ENCODE data around the gene TRABD.

Gene TRABD

GRCh38 chr22:50245214-50246072 lies 59.7 kb downstream of the TRABD start:
- peaks cover 19% of the 10 kb centered on the region for H3K36me3 ChIP-seq (ENCODE audit: low read depth)
- peak overlapping the region; percentile 74 for H3K4me3 ChIP-seq (ENCODE audit: severe bottlenecking)
- no peak for TF ChIP-seq CTCF (IDR thresholded peaks at IDR 0.05; ENCODE audit: poor library complexity, severe bottlenecking)
- peak; percentile 37; the same call in 2 of the 3 replicates for ATAC-seq (ENCODE audit: low read depth)
- no peaks in the 10 kb centered on the region for H3K9me3 ChIP-seq (ENCODE audit: severe bottlenecking)
- H3K4me1 ChIP-seq (ENCODE audit: insufficient read depth, poor library complexity, severe bottlenecking) = peaks cover 8% of the 10 kb centered on the region
- no peaks in the 10 kb centered on the region for H3K27me3 ChIP-seq (ENCODE audit: insufficient read depth, poor library complexity, severe bottlenecking)
- peak overlapping the region; percentile 63 for H3K27ac ChIP-seq (ENCODE audit: poor library complexity, severe bottlenecking)
- DNase-seq (ENCODE audit: low spot score) = no peak

- no peak for TF ChIP-seq CTCF (IDR thresholded peaks at IDR 0.05; ENCODE audit: poor library complexity, severe bottlenecking)
- Histone ChIP-seq H3K4me1 (ENCODE audit: insufficient read depth, poor library complexity, severe bottlenecking) (peaks cover 1% of the 10 kb centered on the region), H3K36me3 (ENCODE audit: low read depth) (peaks cover 13% of the 10 kb centered on the region), H3K27me3 (ENCODE audit: insufficient read depth, poor library complexity, severe bottlenecking) (no peaks in the 10 kb centered on the region), H3K9me3 (ENCODE audit: severe bottlenecking) (no peaks in the 10 kb centered on the region), H3K4me3 (ENCODE audit: severe bottlenecking) (no peak overlapping the region), H3K27ac (ENCODE audit: poor library complexity, severe bottlenecking) (no peak overlapping the region)
- ATAC-seq (ENCODE audit: low read depth) (no peak), DNase-seq (ENCODE audit: low spot score) (no peak)
Measured at GRCh38 chr22:50246242-50247175, 60.8 kb downstream of the TRABD start.

GRCh38 chr22:50247748-50248147 lies 62.0 kb downstream of the TRABD start:
- ATAC-seq (ENCODE audit: low read depth) (peak; percentile 41), DNase-seq (ENCODE audit: low spot score) (peak; percentile 89)
- H3K27ac ChIP-seq (ENCODE audit: poor library complexity, severe bottlenecking) = no peak overlapping the region
- H3K4me1 ChIP-seq (ENCODE audit: insufficient read depth, poor library complexity, severe bottlenecking) = no peaks in the 10 kb centered on the region
- no peaks in the 10 kb centered on the region for H3K27me3 ChIP-seq (ENCODE audit: insufficient read depth, poor library complexity, severe bottlenecking)
- H3K9me3 ChIP-seq (ENCODE audit: severe bottlenecking) = no peaks in the 10 kb centered on the region
- no peak for TF ChIP-seq CTCF (IDR thresholded peaks at IDR 0.05; ENCODE audit: poor library complexity, severe bottlenecking)
- H3K4me3 ChIP-seq (ENCODE audit: severe bottlenecking) = no peak overlapping the region
- peaks cover 13% of the 10 kb centered on the region for H3K36me3 ChIP-seq (ENCODE audit: low read depth)

GRCh38 chr22:50248196-50249081 lies 62.7 kb downstream of the TRABD start:
- Histone ChIP-seq H3K9me3 (ENCODE audit: severe bottlenecking) (no peaks in the 10 kb centered on the region), H3K27ac (ENCODE audit: poor library complexity, severe bottlenecking) (no peak overlapping the region), H3K4me3 (ENCODE audit: severe bottlenecking) (no peak overlapping the region), H3K36me3 (ENCODE audit: low read depth) (peaks cover 13% of the 10 kb centered on the region), H3K27me3 (ENCODE audit: insufficient read depth, poor library complexity, severe bottlenecking) (no peaks in the 10 kb centered on the region), H3K4me1 (ENCODE audit: insufficient read depth, poor library complexity, severe bottlenecking) (no peaks in the 10 kb centered on the region)
- ATAC-seq (ENCODE audit: low read depth) (no peak), DNase-seq (ENCODE audit: low spot score) (no peak)
- no peak for TF ChIP-seq CTCF (IDR thresholded peaks at IDR 0.05; ENCODE audit: poor library complexity, severe bottlenecking)

All from RWPE2 (cell line).